HPDE6-E6E7 (cell line): Measurements from ENCODE around the gene GRB10.

Experiments used
- DNase-seq: peaks from one replicate; pipeline ENCODE4 v3.0.0; 2011; ENCODE audit warnings: missing footprints; ENCODE audit errors: extremely low spot score

The GRB10 gene

GRCh38 chr7:50803359-50804337 lies 21.0 kb upstream of the GRB10 start:
- DNase-seq, result peak; percentile 36

GRCh38 chr7:50801907-50802306 lies 19.2 kb upstream of the GRB10 start:
- DNase-seq, result no peak

- no peak for DNase-seq
Measured at GRCh38 chr7:50799873-50800272, 17.2 kb upstream of the GRB10 start.

GRCh38 chr7:50798126-50798525 lies 15.4 kb upstream of the GRB10 start:
- DNase-seq, result no peak

- DNase-seq, result no peak
Measured at GRCh38 chr7:50795831-50796230, 13.1 kb upstream of the GRB10 start.

GRCh38 chr7:50795253-50795652 lies 12.6 kb upstream of the GRB10 start:
- DNase-seq, result no peak

- DNase-seq, result no peak
Measured at GRCh38 chr7:50793947-50794570, 11.4 kb upstream of the GRB10 start.

GRCh38 chr7:50793120-50793946 lies 10.6 kb upstream of the GRB10 start:
- DNase-seq, result peak; percentile 52

GRCh38 chr7:50792342-50793119 lies 9.8 kb upstream of the GRB10 start:
- no peak for DNase-seq

GRCh38 chr7:50791938-50792341 lies 9.2 kb upstream of the GRB10 start:
- no peak for DNase-seq

GRCh38 chr7:50791363-50791937 lies 8.8 kb upstream of the GRB10 start:
- DNase-seq, result no peak

- no peak for DNase-seq
Measured at GRCh38 chr7:50790381-50790780, 7.7 kb upstream of the GRB10 start.

- DNase-seq, result no peak
Measured at GRCh38 chr7:50788382-50788781, 5.7 kb upstream of the GRB10 start.

- no peak for DNase-seq
Measured at GRCh38 chr7:50787825-50788224, 5.1 kb upstream of the GRB10 start.

GRCh38 chr7:50785346-50785745 lies 2.6 kb upstream of the GRB10 start:
- no peak for DNase-seq

GRCh38 chr7:50783801-50784507 lies 1.3 kb upstream of the GRB10 start:
- no peak for DNase-seq

- DNase-seq, result no peak
Measured at GRCh38 chr7:50783303-50783702, 607 bp upstream of the GRB10 start.

- no peak for DNase-seq
Measured at GRCh38 chr7:50781381-50782293, 1.1 kb downstream of the GRB10 start.

GRCh38 chr7:50780436-50780835 lies 2.3 kb downstream of the GRB10 start:
- DNase-seq, result no peak
